ENCODE measurements around the gene BUB1B. TPM values are rescaled to one million over a fixed set of nuclear protein-coding genes. Genes with fewer than 3 reads are reported as not detected.
A peak's percentile ranks its signal among the peaks of the same experiment; 100 is the strongest.
"Not testable (repeated sequence)": the region's sequence is repeated elsewhere in the genome, so short reads cannot be mapped to it uniquely, and the experiment has no call there.

BUB1B gene
- total RNA-seq, 1 donor from 2014 or later: 0.85 TPM

DNA sequence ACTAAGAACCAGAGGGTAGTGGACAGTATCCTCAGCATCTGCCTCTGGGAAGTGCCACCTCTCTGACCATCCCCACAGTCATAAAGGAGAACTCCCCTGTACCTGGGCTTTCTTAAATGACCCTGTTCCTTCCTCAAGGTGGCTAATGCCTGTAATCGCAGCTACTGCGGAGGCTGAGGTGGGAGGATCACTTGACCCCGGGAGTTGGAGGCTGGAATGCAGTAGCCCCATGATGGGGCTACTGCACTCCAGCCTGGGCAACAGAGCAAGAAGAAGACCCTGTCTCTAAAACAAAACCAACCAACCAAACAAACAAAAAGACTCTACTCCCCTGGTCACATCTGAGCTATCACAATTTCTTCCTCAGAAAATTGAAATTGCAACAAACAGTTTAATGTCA, 848 bp upstream of the BUB1B start:
- Histone ChIP-seq H3K36me3 (no peaks in the 10 kb centered on the region), H3K4me1 (peaks cover 12% of the 10 kb centered on the region), H3K4me3 (no peak overlapping the region), H3K9me3 (replicated peaks) (no peaks in the 10 kb centered on the region), H3K27ac (replicated peaks) (no peak overlapping the region), H3K27me3 (ENCODE audit: low read depth) (no peaks in the 10 kb centered on the region)
- no peak for DNase-seq
- TF ChIP-seq, protein P1, sequence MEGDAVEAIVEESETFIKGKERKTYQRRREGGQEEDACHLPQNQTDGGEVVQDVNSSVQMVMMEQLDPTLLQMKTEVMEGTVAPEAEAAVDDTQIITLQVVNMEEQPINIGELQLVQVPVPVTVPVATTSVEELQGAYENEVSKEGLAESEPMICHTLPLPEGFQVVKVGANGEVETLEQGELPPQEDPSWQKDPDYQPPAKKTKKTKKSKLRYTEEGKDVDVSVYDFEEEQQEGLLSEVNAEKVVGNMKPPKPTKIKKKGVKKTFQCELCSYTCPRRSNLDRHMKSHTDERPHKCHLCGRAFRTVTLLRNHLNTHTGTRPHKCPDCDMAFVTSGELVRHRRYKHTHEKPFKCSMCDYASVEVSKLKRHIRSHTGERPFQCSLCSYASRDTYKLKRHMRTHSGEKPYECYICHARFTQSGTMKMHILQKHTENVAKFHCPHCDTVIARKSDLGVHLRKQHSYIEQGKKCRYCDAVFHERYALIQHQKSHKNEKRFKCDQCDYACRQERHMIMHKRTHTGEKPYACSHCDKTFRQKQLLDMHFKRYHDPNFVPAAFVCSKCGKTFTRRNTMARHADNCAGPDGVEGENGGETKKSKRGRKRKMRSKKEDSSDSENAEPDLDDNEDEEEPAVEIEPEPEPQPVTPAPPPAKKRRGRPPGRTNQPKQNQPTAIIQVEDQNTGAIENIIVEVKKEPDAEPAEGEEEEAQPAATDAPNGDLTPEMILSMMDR (IDR thresholded peaks at IDR 0.05; ENCODE audit: borderline replicate concordance): no peak
- intact Hi-C loops (cut with micrococcal nuclease): no loop called here

DNA sequence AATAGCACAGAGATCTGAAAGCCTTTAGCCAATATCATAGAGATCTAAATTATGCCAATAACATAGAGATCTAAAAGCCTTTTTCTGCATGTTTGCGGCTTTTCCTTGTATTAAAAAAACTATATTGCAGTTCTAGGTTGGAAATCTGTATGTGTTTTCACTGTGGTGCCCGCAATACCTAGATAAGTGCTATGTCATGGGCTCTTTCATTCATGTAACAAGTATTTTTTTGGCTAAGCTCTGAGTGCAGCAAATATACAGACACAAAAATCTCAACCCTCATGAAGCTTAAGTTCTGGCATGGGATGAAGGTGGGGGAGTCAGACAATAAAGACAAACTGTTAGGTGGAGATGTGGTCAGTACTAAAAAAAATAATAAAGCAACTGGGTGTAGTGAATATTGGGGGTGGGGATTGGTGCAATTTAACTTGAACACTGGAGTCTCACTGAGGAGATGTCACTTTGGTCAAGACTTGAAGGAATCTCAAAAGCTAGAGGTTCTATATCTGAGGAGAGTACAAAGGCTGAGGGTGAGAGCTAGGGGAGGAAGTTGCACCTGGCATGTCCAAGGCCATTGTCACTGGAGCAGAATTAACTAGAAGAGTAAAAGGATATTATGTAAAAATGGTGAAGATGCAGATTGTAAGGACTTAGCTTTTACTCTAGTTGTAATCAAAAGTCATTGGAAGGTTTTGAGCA, 973 bp downstream of the BUB1B start:
- intact Hi-C loops (cut with micrococcal nuclease): no loop called here
- Histone ChIP-seq H3K27me3 (ENCODE audit: low read depth) (no peaks in the 10 kb centered on the region), H3K27ac (replicated peaks) (no peak overlapping the region), H3K4me1 (peaks cover 12% of the 10 kb centered on the region), H3K9me3 (replicated peaks) (no peaks in the 10 kb centered on the region), H3K4me3 (peak overlapping the region; percentile 75), H3K36me3 (no peaks in the 10 kb centered on the region)
- DNase-seq: no peak
- TF ChIP-seq, protein P1 (IDR thresholded peaks at IDR 0.05; ENCODE audit: borderline replicate concordance): no peak

DNA sequence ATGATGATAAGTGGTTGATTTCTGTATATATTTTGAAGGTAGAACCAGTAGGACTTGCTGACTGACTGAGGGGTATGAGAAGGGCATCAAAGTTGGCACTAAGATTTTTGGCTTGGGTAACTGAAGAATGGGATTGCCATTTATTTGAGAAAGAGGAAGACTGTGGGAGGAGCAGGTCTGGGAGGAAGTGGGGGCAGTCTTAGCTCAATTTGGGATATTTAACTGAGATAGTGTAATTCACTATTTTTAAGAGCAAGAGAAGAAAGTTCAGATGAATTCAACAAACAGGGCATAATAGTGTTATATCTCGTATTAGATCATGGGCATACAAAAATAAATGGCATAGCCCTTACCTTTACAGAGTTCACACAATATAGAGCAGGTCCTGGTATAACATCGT, 1.7 kb downstream of the BUB1B start:
- intact Hi-C loops (cut with micrococcal nuclease): no loop called here
- Histone ChIP-seq H3K27ac (replicated peaks) (no peak overlapping the region), H3K36me3 (no peaks in the 10 kb centered on the region), H3K4me3 (no peak overlapping the region), H3K9me3 (replicated peaks) (no peaks in the 10 kb centered on the region), H3K27me3 (ENCODE audit: low read depth) (no peaks in the 10 kb centered on the region), H3K4me1 (peaks cover 12% of the 10 kb centered on the region)
- TF ChIP-seq, protein P1 (IDR thresholded peaks at IDR 0.05; ENCODE audit: borderline replicate concordance): no peak
- DNase-seq: no peak

DNA sequence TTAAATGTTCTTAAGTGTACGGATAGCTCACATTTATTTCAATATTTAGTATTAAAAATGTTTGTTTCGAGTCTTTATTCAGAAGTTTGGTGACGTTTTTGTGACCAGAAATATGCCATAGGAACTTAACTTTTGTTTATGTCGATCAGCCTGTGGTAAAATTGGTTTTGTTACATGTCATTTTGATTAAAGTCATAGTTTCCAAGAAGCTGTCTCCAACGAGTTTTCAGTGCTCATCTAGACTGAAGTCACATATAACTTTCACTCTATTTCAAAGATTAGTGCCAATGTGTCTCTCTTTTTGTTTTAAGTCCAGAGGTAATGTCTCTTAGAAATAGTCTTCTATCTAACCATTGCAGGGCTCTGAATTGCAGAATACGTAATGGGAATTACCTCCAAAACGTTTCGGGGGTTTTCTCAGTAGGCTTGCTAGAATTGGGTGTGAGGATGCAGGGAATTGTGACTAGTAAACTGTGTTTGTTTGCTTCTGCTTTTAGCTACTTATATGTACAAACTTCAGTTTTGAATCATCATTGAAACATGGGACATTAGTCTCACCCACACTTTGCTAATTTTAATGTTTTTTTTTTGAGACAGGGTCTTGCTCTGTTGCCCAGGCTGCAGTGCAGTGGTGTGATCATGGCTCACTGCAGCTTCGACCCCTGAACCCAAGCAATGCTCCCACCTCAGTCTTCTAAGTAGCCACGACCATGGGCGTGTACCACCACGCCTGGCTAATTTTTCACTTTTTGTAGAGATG, 3.0 kb downstream of the BUB1B start:
- Histone ChIP-seq H3K4me3 (no peak overlapping the region), H3K27ac (replicated peaks) (no peak overlapping the region), H3K27me3 (ENCODE audit: low read depth) (no peaks in the 10 kb centered on the region), H3K4me1 (peaks cover 12% of the 10 kb centered on the region), H3K9me3 (replicated peaks) (no peaks in the 10 kb centered on the region), H3K36me3 (no peaks in the 10 kb centered on the region)
- TF ChIP-seq, protein P1 (IDR thresholded peaks at IDR 0.05; ENCODE audit: borderline replicate concordance): no peak
- DNase-seq: no peak
- intact Hi-C loops (cut with micrococcal nuclease): no loop called here

DNA sequence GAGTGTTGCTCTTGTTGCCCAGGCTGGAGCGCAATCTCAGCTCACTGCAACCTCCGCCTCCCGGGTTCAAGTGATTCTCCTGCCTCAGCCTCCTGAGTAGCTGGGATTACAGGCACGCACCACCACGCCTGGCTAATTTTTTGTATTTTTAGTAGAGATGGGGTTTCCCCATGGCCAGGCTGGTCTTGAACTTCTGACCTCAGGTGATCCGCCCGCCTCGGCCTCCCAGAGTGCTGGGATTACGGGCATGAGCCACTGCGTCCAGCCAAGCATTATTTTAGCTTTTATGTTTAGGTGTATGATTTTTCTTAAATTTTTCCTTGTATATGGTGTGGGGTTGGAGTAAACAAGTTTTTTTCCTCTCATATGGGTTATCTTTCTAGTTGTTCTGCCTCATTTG, 6.5 kb downstream of the BUB1B start:
- H3K36me3 ChIP-seq; H3K4me3 ChIP-seq; DNase-seq; H3K27me3 ChIP-seq (ENCODE audit: low read depth); H3K9me3 ChIP-seq (replicated peaks); intact Hi-C loops (cut with micrococcal nuclease); H3K27ac ChIP-seq (replicated peaks); H3K4me1 ChIP-seq: not testable (repeated sequence)

DNA sequence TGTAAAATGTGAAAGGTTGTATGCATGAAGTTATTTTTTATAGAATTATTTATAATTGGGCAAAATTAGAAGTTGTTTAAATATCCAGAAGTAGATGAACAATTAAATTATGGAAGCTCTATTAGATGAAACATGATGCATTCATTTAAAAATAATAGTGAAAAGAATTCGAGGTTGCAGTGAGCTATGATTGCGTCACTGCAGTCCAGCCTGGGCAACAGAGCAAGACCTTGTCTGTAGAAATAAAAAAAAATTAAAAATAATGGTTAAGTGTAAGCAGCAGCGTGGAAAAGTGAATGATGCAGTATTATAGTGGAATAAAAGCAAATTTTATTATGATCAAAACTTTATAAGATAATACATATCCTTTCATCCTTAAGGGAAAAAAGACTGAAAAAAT, 14.3 kb downstream of the BUB1B start:
- H3K4me1 ChIP-seq: no peaks in the 10 kb centered on the region

More for the DNA sequence above, 14.3 kb downstream of the BUB1B start:
- no peaks in the 10 kb centered on the region for H3K27me3 ChIP-seq (ENCODE audit: low read depth)
- no peak for DNase-seq
- no peak overlapping the region for H3K4me3 ChIP-seq
- H3K27ac ChIP-seq (replicated peaks): no peak overlapping the region
- TF ChIP-seq, protein P1 (IDR thresholded peaks at IDR 0.05; ENCODE audit: borderline replicate concordance): no peak
- H3K36me3 ChIP-seq: no peaks in the 10 kb centered on the region
- no peaks in the 10 kb centered on the region for H3K9me3 ChIP-seq (replicated peaks)
- intact Hi-C loops (cut with micrococcal nuclease): no loop called here

Measured in left ventricle myocardium inferior (tissue), 1 donor.